Right lobe of liver (tissue), 6 donors: ENCODE data around the gene MYL4. TPM values are rescaled to one million over a fixed set of nuclear protein-coding genes. Genes with fewer than 3 reads are reported as not detected.

Source experiments
- ATAC-seq, 4 donors: fragments of 200-7000 bp; cut with Tn5 transposase; one replicate each; pipeline ENCODE4 v1.9.1; 2020; ENCODE audit warnings: mild to moderate bottlenecking in 4 of 4, moderate library complexity in 4 of 4
- DNase-seq, 3 donors: peaks; one replicate each; pipeline ENCODE4 v3.0.0-alpha.2; 2020
- H3K27ac ChIP-seq, 3 donors: fragments of 200-600 bp; one replicate each; pipeline ENCODE4 v1.8.0; 2022
- H3K27me3 ChIP-seq, 2 donors: fragments of 200-600 bp; one replicate each; pipeline ENCODE4 v1.8.0; 2022
- H3K36me3 ChIP-seq, 4 donors: fragments of 200-600 bp; sonication (generic) in 1 of 4; one replicate each; pipeline versions ENCODE4 v1.5.1 to v1.8.0; 2017 to 2022; ENCODE audit warnings: control low read depth in 1 of 4
- H3K4me1 ChIP-seq, 4 donors: fragments of 200-600 bp; sonication (generic) in 1 of 4; one replicate each; pipeline versions ENCODE4 v1.5.1 to v1.8.0; 2017 to 2022; ENCODE audit warnings: control low read depth in 1 of 4
- H3K4me3 ChIP-seq, 3 donors: fragments of 200-600 bp; one replicate each; pipeline ENCODE4 v1.8.0; 2022
- H3K9me3 ChIP-seq, 4 donors: fragments of 200-600 bp; sonication (generic) in 1 of 4; one replicate each; pipeline versions ENCODE4 v1.5.1 to v1.8.0; 2017 to 2022; ENCODE audit warnings: control low read depth in 1 of 4
- POLR2A ChIP-seq: fragments of 450-650 bp; IDR thresholded peaks from one replicate; pipeline ENCODE4 v1.6.1; 2017; ENCODE audit warnings: antibody characterized with exemption, mild to moderate bottlenecking
- WGBS: methylation state at CpG from one replicate; pipeline ENCODE4 v1.1.6; 2018; ENCODE audit warnings: low coverage, low lambda C conversion rate; ENCODE audit not compliant: insufficient coverage; ENCODE audit errors: missing lambda C conversion rate; 5-methylcytosine and 5-hydroxymethylcytosine counted together
- intact Hi-C, 2 donors: fragments of 100-400 bp; cut with DNase I; formaldehyde crosslinking; loops; one replicate each; pipeline versions ENCODE4 v1.11.2 to v1.14.1; 2022
- total RNA-seq, 6 experiments: library from RNA; depleted of rRNA in 2 of 6; stranded (reverse); fragments of >200 nt in 2 of 6; fragmentation: NEBNext Ultra II Directional in 3 of 6; extraction: Animal tissue kit (Norgen Biotek cat#: 25700) in 3 of 6; gene quantifications; one replicate each; pipeline versions ENCODE4 v1.1.0 to v1.2.4, GENCODE V29; 2016 to 2023
- TF ChIP-seq, protein P1 (sequence below), 4 donors: fragments of 200-600 bp in 3 of 4; fragments of 450-650 bp in 1 of 4; IDR thresholded peaks; one replicate each; pipeline versions ENCODE4 v1.5.1 to v1.8.0; 2016 to 2022; ENCODE audit warnings: antibody characterized with exemption in 4 of 4, mild to moderate bottlenecking in 2 of 4
- donor health status: DM: no; HTN: yes; CAD: no.
- donor health status: DM: no; HTN: no; CAD: no.
- donor health status: DM: no; HTN: no; CAD: no.
- donor health status: DM: no; HTN: yes; CAD: no.
- donor health status: DM: no; HTN: yes; CAD: no.

The MYL4 gene
- total RNA-seq, 6 experiments from 2014 or later = 0.42 to 0.80 (median 0.58) TPM; not detected in 2

DNA sequence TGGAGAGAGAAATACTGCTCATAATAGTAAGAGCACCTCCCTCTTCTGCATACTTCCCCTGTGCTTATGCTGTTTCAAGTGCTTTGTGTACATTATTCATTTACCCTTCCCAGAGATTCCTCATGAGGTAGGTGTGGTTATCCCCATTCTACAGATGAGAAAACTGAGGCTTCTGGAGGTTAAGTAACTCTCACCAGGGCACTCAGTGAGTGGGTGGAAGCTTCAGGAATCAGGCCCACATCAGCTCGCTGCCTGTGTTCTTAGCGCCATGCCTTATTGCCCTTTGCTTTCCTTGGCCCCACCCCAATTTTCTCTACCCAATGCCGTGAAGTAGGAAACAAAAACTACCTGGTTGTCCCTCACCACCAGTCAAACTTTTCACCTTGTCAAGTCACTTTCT lies 26.4 kb downstream of the MYL4 start:
- TF ChIP-seq POLR2A = no peak
- TF ChIP-seq, protein P1, sequence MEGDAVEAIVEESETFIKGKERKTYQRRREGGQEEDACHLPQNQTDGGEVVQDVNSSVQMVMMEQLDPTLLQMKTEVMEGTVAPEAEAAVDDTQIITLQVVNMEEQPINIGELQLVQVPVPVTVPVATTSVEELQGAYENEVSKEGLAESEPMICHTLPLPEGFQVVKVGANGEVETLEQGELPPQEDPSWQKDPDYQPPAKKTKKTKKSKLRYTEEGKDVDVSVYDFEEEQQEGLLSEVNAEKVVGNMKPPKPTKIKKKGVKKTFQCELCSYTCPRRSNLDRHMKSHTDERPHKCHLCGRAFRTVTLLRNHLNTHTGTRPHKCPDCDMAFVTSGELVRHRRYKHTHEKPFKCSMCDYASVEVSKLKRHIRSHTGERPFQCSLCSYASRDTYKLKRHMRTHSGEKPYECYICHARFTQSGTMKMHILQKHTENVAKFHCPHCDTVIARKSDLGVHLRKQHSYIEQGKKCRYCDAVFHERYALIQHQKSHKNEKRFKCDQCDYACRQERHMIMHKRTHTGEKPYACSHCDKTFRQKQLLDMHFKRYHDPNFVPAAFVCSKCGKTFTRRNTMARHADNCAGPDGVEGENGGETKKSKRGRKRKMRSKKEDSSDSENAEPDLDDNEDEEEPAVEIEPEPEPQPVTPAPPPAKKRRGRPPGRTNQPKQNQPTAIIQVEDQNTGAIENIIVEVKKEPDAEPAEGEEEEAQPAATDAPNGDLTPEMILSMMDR (IDR thresholded peaks at IDR 0.05) = no peak
- intact Hi-C loops = loop anchor here in 1 of 2 donors (10.0 kb wide), 1 partner anchor 79 kb away; no protein-coding TSS in a partner anchor
- Histone ChIP-seq H3K27ac (no peak overlapping the region), H3K4me3 (no peak overlapping the region), H3K27me3 (no peaks in the 10 kb centered on the region), H3K36me3 (no peaks in the 10 kb centered on the region), H3K9me3 (no peaks in the 10 kb centered on the region), H3K4me1 (peaks cover 0 to 18% (median 0%) of the 10 kb centered on the region in 4 donors)
- no peak for DNase-seq
- 83% methylated on average over 3 of the region's 3 CpGs for whole genome bisulfite sequencing
- ATAC-seq = no peak

DNA sequence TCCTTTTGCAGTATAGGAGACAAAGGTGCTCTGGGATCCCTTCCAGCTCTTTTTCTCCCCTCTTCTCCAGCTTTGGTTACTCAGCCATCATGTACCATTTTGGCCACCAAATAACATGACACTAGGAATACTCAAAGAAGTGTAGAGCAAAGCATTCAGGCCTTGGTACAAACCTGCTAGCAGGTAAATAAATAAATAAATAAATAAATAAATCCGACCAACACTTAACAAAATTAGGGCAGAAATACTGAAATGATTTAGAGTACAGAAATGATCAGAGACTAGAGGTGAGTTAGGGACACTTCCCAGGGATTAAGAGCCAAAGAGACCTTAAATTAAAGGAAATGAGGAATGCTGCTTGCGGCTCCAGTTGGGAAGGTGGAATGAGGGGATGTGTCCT lies 26.8 kb downstream of the MYL4 start:
- no peak overlapping the region for H3K27ac ChIP-seq
- no peaks in the 10 kb centered on the region for H3K36me3 ChIP-seq
- ATAC-seq = no peak
- H3K4me3 ChIP-seq = no peak overlapping the region
- H3K27me3 ChIP-seq = no peaks in the 10 kb centered on the region
- no peaks in the 10 kb centered on the region for H3K9me3 ChIP-seq
- DNase-seq = no peak
- H3K4me1 ChIP-seq = peaks cover 0 to 18% (median 0%) of the 10 kb centered on the region in 4 donors
- intact Hi-C loops = loop anchor here in 1 of 2 donors (10.0 kb wide), 1 partner anchor 79 kb away; no protein-coding TSS in a partner anchor
- no peak for TF ChIP-seq POLR2A
- TF ChIP-seq, protein P1 (IDR thresholded peaks at IDR 0.05) = no peak
- WGBS = 95% methylated on average over 2 of the region's 2 CpGs

DNA sequence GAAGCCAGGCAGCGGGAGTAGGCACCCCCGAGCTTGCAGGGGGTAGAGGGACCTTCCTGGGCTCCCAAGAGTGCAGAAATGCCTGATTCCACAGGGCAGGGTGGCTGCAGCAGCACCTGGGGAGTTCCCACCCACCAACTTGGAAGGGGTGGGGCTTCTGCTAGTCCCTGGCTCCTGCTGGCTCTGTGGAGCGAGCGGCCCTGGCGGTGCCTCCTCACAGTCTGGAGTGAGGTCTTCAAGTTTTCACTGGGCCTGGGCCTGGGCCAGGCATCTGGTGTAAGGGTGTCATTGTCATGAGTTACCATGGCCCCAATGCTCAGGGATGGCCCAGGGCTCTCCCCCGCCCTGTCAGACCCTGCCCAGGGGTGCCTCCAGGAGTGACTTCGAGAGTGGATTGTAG lies 28.7 kb downstream of the MYL4 start:
- intact Hi-C loops = loop anchor here in 1 of 2 donors (10.0 kb wide), 1 partner anchor 77 kb away; no protein-coding TSS in a partner anchor

DNA sequence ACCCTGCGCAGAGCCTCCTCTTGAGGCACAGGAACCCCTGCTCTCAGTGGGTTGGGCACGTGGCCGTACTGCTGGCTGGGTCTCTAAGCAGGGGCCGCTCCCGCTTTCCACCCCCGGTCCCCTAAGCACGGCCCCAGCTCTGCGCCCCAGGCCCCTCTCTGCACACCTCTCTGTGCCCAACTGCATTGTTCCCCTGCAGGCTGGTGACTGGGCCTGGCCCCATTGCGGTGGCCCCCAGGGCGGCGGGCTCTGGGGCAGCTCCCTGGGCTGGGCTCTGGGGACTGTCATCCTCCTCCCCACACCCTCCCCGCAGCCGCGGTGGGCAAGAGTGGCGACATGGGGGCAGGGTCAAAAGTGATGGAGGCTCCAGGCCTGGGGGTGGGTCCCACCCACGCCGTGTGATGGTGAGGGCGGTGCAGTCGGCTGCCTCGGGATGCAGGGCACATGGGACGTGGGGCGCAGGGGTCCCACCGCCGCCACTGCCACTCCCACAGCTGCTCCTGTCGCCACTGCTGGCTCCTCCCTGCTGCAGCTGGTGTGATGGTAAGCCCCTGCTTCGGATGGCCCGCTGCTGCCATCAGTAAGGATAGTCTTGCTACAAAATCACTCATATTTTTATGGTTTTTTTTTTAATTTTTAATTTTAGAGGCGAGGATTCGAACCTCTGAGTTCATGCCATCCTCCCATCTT lies 29.3 kb downstream of the MYL4 start:
- H3K27ac ChIP-seq = no peak overlapping the region
- intact Hi-C loops = loop anchor here in 1 of 2 donors (10.0 kb wide), 1 partner anchor 76 kb away; no protein-coding TSS in a partner anchor
- DNase-seq = no peak
- H3K36me3 ChIP-seq = no peaks in the 10 kb centered on the region
- ATAC-seq = no peak
- WGBS = 85% methylated on average over 2 of the region's 29 CpGs
- H3K9me3 ChIP-seq = no peaks in the 10 kb centered on the region
- no peak for TF ChIP-seq POLR2A
- TF ChIP-seq, protein P1 (IDR thresholded peaks at IDR 0.05) = no peak
- no peak overlapping the region for H3K4me3 ChIP-seq
- H3K27me3 ChIP-seq = no peaks in the 10 kb centered on the region
- H3K4me1 ChIP-seq = no peaks in the 10 kb centered on the region

More for the DNA sequence above, 28.7 kb downstream of the MYL4 start:
- peaks cover 0 to under 1% (median 0%) of the 10 kb centered on the region in 4 donors for H3K4me1 ChIP-seq
- ATAC-seq = no peak
- WGBS = no CpG with 5 or more reads among the region's 7 CpGs
- no peak overlapping the region for H3K27ac ChIP-seq
- H3K9me3 ChIP-seq = no peaks in the 10 kb centered on the region
- DNase-seq = no peak
- TF ChIP-seq POLR2A = no peak
- TF ChIP-seq, protein P1 (IDR thresholded peaks at IDR 0.05) = no peak
- no peak overlapping the region for H3K4me3 ChIP-seq
- H3K27me3 ChIP-seq = no peaks in the 10 kb centered on the region
- no peaks in the 10 kb centered on the region for H3K36me3 ChIP-seq
